Osteocyte (in vitro differentiated cells): Measurements from ENCODE around the gene SMPD3. TPM values are rescaled to one million over a fixed set of nuclear protein-coding genes. Genes with fewer than 3 reads are reported as not detected.
"Not testable (repeated sequence)": the region's sequence is repeated elsewhere in the genome, so short reads cannot be mapped to it uniquely, and the experiment has no call there.

Source experiments
- DNase-seq: peaks from one replicate; pipeline ENCODE4 v3.0.0; 2021; ENCODE audit warnings: mixed read lengths; ENCODE audit not compliant: unreplicated experiment; ENCODE audit errors: extremely low spot score
- H3K27ac Mint-ChIP-seq: one replicate; pipeline ENCODE4 v1.8.0; 2021; ENCODE audit warnings: mild to moderate bottlenecking, mixed read lengths; ENCODE audit not compliant: unreplicated experiment
- H3K27me3 Mint-ChIP-seq: one replicate; pipeline ENCODE4 v1.8.0; 2021; ENCODE audit warnings: mixed read lengths; ENCODE audit not compliant: unreplicated experiment
- H3K36me3 Mint-ChIP-seq: one replicate; pipeline ENCODE4 v1.8.0; 2021; ENCODE audit warnings: mixed read lengths; ENCODE audit not compliant: unreplicated experiment
- H3K4me1 Mint-ChIP-seq: one replicate; pipeline ENCODE4 v1.8.0; 2021; ENCODE audit warnings: mixed read lengths; ENCODE audit not compliant: unreplicated experiment
- H3K4me3 Mint-ChIP-seq: one replicate; pipeline ENCODE4 v1.8.0; 2021; ENCODE audit warnings: mild to moderate bottlenecking, moderate library complexity, mixed read lengths; ENCODE audit not compliant: unreplicated experiment
- H3K9me3 Mint-ChIP-seq: one replicate; pipeline ENCODE4 v1.8.0; 2021; ENCODE audit warnings: mixed read lengths; ENCODE audit not compliant: unreplicated experiment
- CTCF ChIP-seq: fragments of 200-600 bp; sonication (generic); IDR thresholded peaks from 2 replicates; pipeline ENCODE4 v1.5.0; 2021; ENCODE audit warnings: antibody characterized with exemption, mild to moderate bottlenecking, moderate library complexity
- long read RNA-seq: library from polyadenylated mRNA; unstranded; transcript quantifications from one replicate; pipeline ENCODE4 v2.0.0, GENCODE V29; 2021
- total RNA-seq: library from RNA; stranded (reverse); gene quantifications from 2 replicates; pipeline ENCODE4 v1.2.1, GENCODE V29; 2021

The SMPD3 gene
- not detected in 2 replicates for total RNA-seq
- long read RNA-seq = 0 reads

- Mint-ChIP-seq H3K36me3 (no peaks in the 10 kb centered on the region), H3K9me3 (no peaks in the 10 kb centered on the region), H3K4me3 (peak within 1 kb of the TSS; percentile 80), H3K27ac (peak within 1 kb of the TSS; percentile 70), H3K4me1 (peaks cover 16% of the 10 kb centered on the region), H3K27me3 (peaks cover 3% of the 10 kb centered on the region)
- no peak for TF ChIP-seq CTCF
- DNase-seq = peak; percentile 100
Observed at GRCh38 chr16:68448360-68448970, at the start of gene SMPD3. Gene SMPD3, minus strand, starts transcription at chr16:68448508. Its CDS starts 76,327 bp downstream, at chr16:68372181.

GRCh38 chr16:68496689-68497088 is 48.4 kb upstream of the SMPD3 start:
- Mint-ChIP-seq H3K4me3 (no peak overlapping the region), H3K27me3 (peaks cover 11% of the 10 kb centered on the region), H3K9me3 (no peaks in the 10 kb centered on the region), H3K27ac (no peak overlapping the region), H3K36me3 (no peaks in the 10 kb centered on the region), H3K4me1 (no peaks in the 10 kb centered on the region)
- TF ChIP-seq CTCF = no peak
- no peak for DNase-seq

GRCh38 chr16:68494261-68494660 is 46.0 kb upstream of the SMPD3 start:
- H3K27ac Mint-ChIP-seq, H3K36me3 Mint-ChIP-seq, DNase-seq, H3K4me3 Mint-ChIP-seq, H3K9me3 Mint-ChIP-seq, H3K4me1 Mint-ChIP-seq: not testable (repeated sequence)
- peaks cover 11% of the 10 kb centered on the region for H3K27me3 Mint-ChIP-seq

- Mint-ChIP-seq H3K4me3 (no peak overlapping the region), H3K4me1 (no peaks in the 10 kb centered on the region), H3K9me3 (no peaks in the 10 kb centered on the region), H3K36me3 (no peaks in the 10 kb centered on the region), H3K27me3 (peaks cover 15% of the 10 kb centered on the region), H3K27ac (no peak overlapping the region)
- no peak for DNase-seq
- TF ChIP-seq CTCF = no peak
Observed at GRCh38 chr16:68493412-68494070, 45.2 kb upstream of the SMPD3 start.

GRCh38 chr16:68492543-68493411 is 44.5 kb upstream of the SMPD3 start:
- no peak for DNase-seq
- Mint-ChIP-seq H3K27ac (no peak overlapping the region), H3K36me3 (no peaks in the 10 kb centered on the region), H3K4me3 (no peak overlapping the region), H3K9me3 (no peaks in the 10 kb centered on the region), H3K4me1 (no peaks in the 10 kb centered on the region), H3K27me3 (peaks cover 19% of the 10 kb centered on the region)
- TF ChIP-seq CTCF = no peak
